Right atrium auricular region (tissue), 2 donors: Measurements from ENCODE around the gene RNASE12. TPM values are rescaled to one million over a fixed set of nuclear protein-coding genes. Genes with fewer than 3 reads are reported as not detected.

Source experiments
- DNase-seq: peaks from one replicate; pipeline ENCODE4 v3.0.0-alpha.2; 2019; ENCODE audit warnings: low spot score
- H3K27ac ChIP-seq, 2 donors: fragments of 200-600 bp; sonication (generic); 1 replicate in 1 of 2; 2 replicates in 1 of 2; pipeline ENCODE4 v1.5.1; 2016 to 2019
- H3K27me3 ChIP-seq, 2 donors: fragments of 200-600 bp; sonication (generic); one replicate each; pipeline versions ENCODE4 v1.5.1 to v1.6.0; 2017 to 2019
- H3K36me3 ChIP-seq: fragments of 200-600 bp; sonication (generic); one replicate; pipeline ENCODE4 v1.5.1; 2016
- H3K4me1 ChIP-seq, 2 donors: fragments of 200-600 bp; sonication (generic); one replicate each; pipeline versions ENCODE4 v1.5.1 to v1.6.0; 2017 to 2019
- H3K4me3 ChIP-seq, 2 donors: fragments of 200-600 bp; sonication (generic); 1 replicate in 1 of 2; 2 replicates in 1 of 2; pipeline ENCODE4 v1.5.1; 2017 to 2019; ENCODE audit warnings: mild to moderate bottlenecking in 1 of 2, moderate library complexity in 1 of 2
- H3K9me3 ChIP-seq, 2 donors: fragments of 200-600 bp; sonication (generic); one replicate each; pipeline ENCODE4 v1.5.1; 2019
- CTCF ChIP-seq, 2 donors: fragments of 200-600 bp; sonication (generic); IDR thresholded peaks; one replicate each; pipeline ENCODE4 v1.5.1; 2019; ENCODE audit warnings: antibody characterized with exemption in 2 of 2
- total RNA-seq, 2 donors: library from RNA; depleted of rRNA; stranded (reverse); fragments of >200 nt; gene quantifications; one replicate each; pipeline ENCODE4 v1.1.0, GENCODE V29; 2016

The RNASE12 gene
- total RNA-seq, 2 donors from 2014 or later = not detected

DNA sequence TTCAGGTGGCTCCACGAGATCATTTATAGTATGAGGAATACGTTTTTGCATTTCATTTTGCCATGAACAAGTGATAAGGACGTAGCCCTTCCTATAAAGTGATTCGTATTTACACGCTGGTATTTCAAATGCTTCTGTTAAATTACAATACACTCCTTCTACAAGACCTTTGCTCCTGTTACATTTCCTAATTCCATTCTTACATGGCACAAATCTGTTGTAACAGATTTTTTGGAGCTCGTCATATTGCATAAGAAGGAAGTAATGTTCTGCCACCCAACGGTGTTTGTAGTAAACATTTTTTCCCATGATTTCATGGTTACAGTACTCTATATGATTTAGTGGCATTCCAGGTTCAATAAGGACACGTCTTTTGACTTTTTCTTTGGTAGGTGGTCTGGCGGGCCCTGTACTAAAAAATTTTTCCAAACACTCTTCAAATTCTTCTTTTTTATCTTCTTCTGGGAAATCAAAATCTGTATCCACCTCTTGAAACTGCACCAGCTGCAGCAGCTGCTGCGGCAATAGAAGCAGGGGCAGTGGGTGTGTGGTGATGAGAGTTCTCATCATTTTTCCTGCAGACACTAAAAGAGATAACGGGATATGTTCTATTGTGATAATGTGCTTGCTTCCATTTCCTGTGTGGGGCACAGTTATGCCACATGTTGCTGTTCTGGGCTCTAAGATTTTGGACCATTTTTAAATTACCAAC is 34.5 kb downstream of the RNASE12 start:
- Histone ChIP-seq H3K4me1 (no peaks in the 10 kb centered on the region), H3K4me3 (no peak overlapping the region), H3K36me3 (no peaks in the 10 kb centered on the region), H3K27ac (no peak overlapping the region), H3K27me3 (no peaks in the 10 kb centered on the region), H3K9me3 (no peaks in the 10 kb centered on the region)
- DNase-seq = no peak
- TF ChIP-seq CTCF (IDR thresholded peaks at IDR 0.05) = no peak

GRCh38 chr14:20555845-20556244 is 35.3 kb downstream of the RNASE12 start:
- Histone ChIP-seq H3K4me1 (no peaks in the 10 kb centered on the region), H3K27me3 (no peaks in the 10 kb centered on the region), H3K4me3 (no peak overlapping the region), H3K36me3 (no peaks in the 10 kb centered on the region), H3K27ac (no peak overlapping the region), H3K9me3 (no peaks in the 10 kb centered on the region)
- DNase-seq = no peak
- TF ChIP-seq CTCF (IDR thresholded peaks at IDR 0.05) = no peak

DNA sequence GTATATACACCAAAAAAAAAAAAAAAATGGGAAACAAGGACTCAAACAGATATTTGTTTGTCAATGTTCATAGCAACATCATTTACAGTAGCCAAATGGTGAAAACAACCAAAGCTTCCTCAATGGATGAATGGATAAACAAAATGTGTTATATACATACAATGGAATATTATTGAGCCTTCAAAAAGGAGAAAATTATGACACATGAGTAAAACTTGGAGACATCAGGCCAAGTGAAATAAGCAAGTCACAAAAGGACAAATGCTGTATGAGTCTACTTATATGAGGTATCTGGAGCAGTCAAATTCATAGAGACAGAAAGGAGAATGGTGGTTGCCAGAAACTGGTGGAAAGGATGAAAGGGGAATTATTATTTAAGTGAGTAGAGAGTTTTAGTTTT is 38.2 kb downstream of the RNASE12 start:
- Histone ChIP-seq H3K27me3 (no peaks in the 10 kb centered on the region), H3K4me3 (no peak overlapping the region), H3K36me3 (no peaks in the 10 kb centered on the region), H3K4me1 (no peaks in the 10 kb centered on the region), H3K27ac (no peak overlapping the region), H3K9me3 (no peaks in the 10 kb centered on the region)
- no peak for TF ChIP-seq CTCF (IDR thresholded peaks at IDR 0.05)
- no peak for DNase-seq

- H3K4me1 ChIP-seq = no peaks in the 10 kb centered on the region
- H3K27me3 ChIP-seq = no peaks in the 10 kb centered on the region
- H3K27ac ChIP-seq = no peak overlapping the region
- TF ChIP-seq CTCF (IDR thresholded peaks at IDR 0.05) = no peak
- no peak for DNase-seq
- no peaks in the 10 kb centered on the region for H3K9me3 ChIP-seq
- H3K4me3 ChIP-seq = no peak overlapping the region
- no peaks in the 10 kb centered on the region for H3K36me3 ChIP-seq
These were observed 39.6 kb downstream of the RNASE12 start for GRCh38 chr14:20551606-20552005.

DNA sequence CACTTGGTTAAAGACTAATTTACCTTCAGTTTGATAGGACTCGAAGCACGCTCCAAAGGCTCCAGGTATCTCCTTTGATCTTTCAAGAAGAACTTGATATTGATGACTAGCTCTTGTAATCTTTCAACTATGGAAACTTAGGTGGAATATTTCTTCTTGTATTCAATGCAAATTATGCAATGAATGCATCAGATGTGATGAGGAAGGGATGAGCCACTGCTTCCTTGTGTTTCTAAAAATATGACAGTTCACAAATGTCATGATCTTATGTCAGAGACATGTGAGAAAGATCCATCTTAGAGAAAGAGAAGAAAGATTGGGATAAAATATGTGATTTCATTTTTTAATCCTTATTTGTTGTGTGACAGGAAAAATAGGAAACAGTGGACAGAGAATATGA is 40.2 kb downstream of the RNASE12 start:
- no peak overlapping the region for H3K4me3 ChIP-seq
- DNase-seq = no peak
- H3K27me3 ChIP-seq = no peaks in the 10 kb centered on the region
- no peak for TF ChIP-seq CTCF (IDR thresholded peaks at IDR 0.05)
- no peaks in the 10 kb centered on the region for H3K4me1 ChIP-seq
- no peaks in the 10 kb centered on the region for H3K36me3 ChIP-seq
- H3K27ac ChIP-seq = no peak overlapping the region
- no peaks in the 10 kb centered on the region for H3K9me3 ChIP-seq
